ENCODE data around the gene CCDC177. TPM values are rescaled to one million over a fixed set of nuclear protein-coding genes. Genes with fewer than 3 reads are reported as not detected.
A peak's percentile ranks its signal among the peaks of the same experiment; 100 is the strongest.

CCDC177 gene
- total RNA-seq (not detected), polyA plus RNA-seq (under 1 TPM in 1 of 2 donors, not detected in 1; 0.08 TPM)

DNA sequence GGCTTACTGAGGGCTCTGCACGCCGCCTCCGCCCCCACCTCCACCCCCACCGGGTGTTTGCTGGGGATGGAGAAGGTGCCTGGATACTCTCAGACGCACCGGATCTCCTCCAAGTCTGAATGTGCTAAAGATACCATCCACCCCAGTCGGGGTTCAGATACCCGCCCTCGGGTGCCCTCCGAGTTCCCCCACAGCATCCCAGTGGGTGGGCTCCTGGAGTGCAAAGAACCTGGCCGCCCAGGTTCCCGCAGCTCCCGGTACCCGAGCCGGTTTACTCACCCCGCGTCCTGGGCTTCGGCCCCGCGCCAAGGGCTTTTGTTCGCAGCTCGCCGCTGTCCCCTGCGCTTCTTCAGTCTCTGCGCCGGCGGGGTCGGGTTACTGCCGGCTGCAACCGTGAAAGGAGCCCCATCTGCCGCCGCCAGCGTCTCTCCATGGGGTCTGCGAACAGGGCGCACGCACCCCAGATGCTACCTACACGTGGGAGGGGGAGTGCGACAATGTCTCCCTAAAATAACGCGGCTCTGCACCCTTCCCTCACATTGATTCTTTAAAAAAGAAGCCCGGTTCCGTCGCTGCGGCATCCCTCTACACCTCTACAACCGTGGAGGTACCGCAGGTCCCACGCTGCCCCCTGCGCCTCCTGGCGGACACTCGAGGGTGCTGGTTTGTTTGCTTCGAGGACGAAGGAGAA, at the start of gene CCDC177:
CCDC177 (minus strand) TSS at position 609 of the 691 bp plus-strand sequence. CDS start 1,249 bp downstream, outside the sequence.
- WGBS, result 2% methylated on average over 52 of the region's 52 CpGs
- no peaks in the 10 kb centered on the region for H3K36me3 ChIP-seq (ENCODE audit: control insufficient read depth in 4 of 4, insufficient read depth in 3 of 4, low read depth in 1 of 4, low read length in 3 of 4)
- H3K9ac ChIP-seq (ENCODE audit: low read depth in 1 of 2, low read length in 2 of 2), result no peak within 1 kb of the TSS
- peak; percentile 64 for DNase-seq (ENCODE audit: low spot score)
- TF ChIP-seq SP1 (IDR thresholded peaks at IDR 0.05), result no peak
- TF ChIP-seq YY1 (IDR thresholded peaks at IDR 0.05), result no peak
- peak; percentile 83 to 85 for TF ChIP-seq RAD21 (IDR thresholded peaks at IDR 0.05)
- TF ChIP-seq, protein P1, sequence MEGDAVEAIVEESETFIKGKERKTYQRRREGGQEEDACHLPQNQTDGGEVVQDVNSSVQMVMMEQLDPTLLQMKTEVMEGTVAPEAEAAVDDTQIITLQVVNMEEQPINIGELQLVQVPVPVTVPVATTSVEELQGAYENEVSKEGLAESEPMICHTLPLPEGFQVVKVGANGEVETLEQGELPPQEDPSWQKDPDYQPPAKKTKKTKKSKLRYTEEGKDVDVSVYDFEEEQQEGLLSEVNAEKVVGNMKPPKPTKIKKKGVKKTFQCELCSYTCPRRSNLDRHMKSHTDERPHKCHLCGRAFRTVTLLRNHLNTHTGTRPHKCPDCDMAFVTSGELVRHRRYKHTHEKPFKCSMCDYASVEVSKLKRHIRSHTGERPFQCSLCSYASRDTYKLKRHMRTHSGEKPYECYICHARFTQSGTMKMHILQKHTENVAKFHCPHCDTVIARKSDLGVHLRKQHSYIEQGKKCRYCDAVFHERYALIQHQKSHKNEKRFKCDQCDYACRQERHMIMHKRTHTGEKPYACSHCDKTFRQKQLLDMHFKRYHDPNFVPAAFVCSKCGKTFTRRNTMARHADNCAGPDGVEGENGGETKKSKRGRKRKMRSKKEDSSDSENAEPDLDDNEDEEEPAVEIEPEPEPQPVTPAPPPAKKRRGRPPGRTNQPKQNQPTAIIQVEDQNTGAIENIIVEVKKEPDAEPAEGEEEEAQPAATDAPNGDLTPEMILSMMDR (IDR thresholded peaks at IDR 0.05; ENCODE audit: low read depth, low read length, missing input control), result peak; percentile 74
- H3K27me3 ChIP-seq (ENCODE audit: control insufficient read depth in 4 of 4, insufficient read depth in 4 of 4, low read length in 3 of 4), result peaks cover 0 to 16% (median 8%) of the 10 kb centered on the region in 4 donors
- no peaks in the 10 kb centered on the region for H3K9me3 ChIP-seq (ENCODE audit: control insufficient read depth in 4 of 4, low read length in 3 of 4)
- no peak within 1 kb of the TSS for H3K4me3 ChIP-seq (ENCODE audit: low read depth in 1 of 3, low read length in 3 of 3)
- peaks cover 8 to 33% (median 16%) of the 10 kb centered on the region in 4 donors for H3K4me1 ChIP-seq (ENCODE audit: control insufficient read depth in 4 of 4, insufficient read depth in 4 of 4, low read length in 3 of 4)
- no peak within 1 kb of the TSS for H3K27ac ChIP-seq (ENCODE audit: low read depth in 1 of 2, low read length in 2 of 2)

DNA sequence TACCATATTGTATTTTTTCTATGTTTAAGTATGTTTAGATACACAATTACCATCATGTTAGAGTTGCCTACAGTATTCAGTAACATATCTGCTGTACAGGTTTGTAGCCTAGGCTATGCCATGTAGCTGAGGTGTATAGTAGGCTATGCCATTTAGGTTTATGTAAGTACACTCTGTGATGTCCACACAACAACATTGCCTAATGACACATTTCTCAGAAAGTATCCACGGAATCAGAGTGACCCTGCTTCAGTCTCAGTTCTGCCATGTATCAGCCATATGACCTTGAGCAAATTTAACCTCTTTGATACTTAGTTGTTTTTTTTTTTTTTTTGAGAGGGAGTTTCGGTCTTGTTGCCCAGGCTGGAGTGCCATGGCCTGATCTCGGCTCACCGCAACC, 49.5 kb upstream of the CCDC177 start:
- no peaks in the 10 kb centered on the region for H3K9me3 ChIP-seq (ENCODE audit: control insufficient read depth in 4 of 4, low read length in 3 of 4)
- DNase-seq (ENCODE audit: low spot score), result no peak
- no peaks in the 10 kb centered on the region for H3K27me3 ChIP-seq (ENCODE audit: control insufficient read depth in 4 of 4, insufficient read depth in 4 of 4, low read length in 3 of 4)
- 80% methylated on average over 4 of the region's 4 CpGs for WGBS
- H3K4me1 ChIP-seq (ENCODE audit: control insufficient read depth in 4 of 4, insufficient read depth in 4 of 4, low read length in 3 of 4), result peaks cover 5 to 29% (median 18%) of the 10 kb centered on the region in 4 donors
- peak overlapping the region in 1 of 2 donors; percentile 37 for H3K27ac ChIP-seq (ENCODE audit: low read depth in 1 of 2, low read length in 2 of 2)
- TF ChIP-seq NR2F2 (IDR thresholded peaks at IDR 0.05) (no peak), HNF4G (IDR thresholded peaks at IDR 0.05) (no peak), RXRA (IDR thresholded peaks at IDR 0.05) (no peak), SP1 (IDR thresholded peaks at IDR 0.05) (no peak), GABPA (IDR thresholded peaks at IDR 0.05 in 1 of 2, conservative IDR thresholded peaks at IDR 0.05 in 1 of 2) (no peak), HNF4A (conservative IDR thresholded peaks at IDR 0.05) (no peak), FOXA1 (IDR thresholded peaks at IDR 0.05) (no peak), YY1 (IDR thresholded peaks at IDR 0.05) (no peak), RAD21 (IDR thresholded peaks at IDR 0.05) (no peak), JUND (IDR thresholded peaks at IDR 0.05) (no peak), FOXA2 (IDR thresholded peaks at IDR 0.05) (no peak), EGR1 (IDR thresholded peaks at IDR 0.05; ENCODE audit: low read depth in 2 of 2) (no peak), TAF1 (conservative IDR thresholded peaks at IDR 0.05) (no peak)
- TF ChIP-seq, protein P2, sequence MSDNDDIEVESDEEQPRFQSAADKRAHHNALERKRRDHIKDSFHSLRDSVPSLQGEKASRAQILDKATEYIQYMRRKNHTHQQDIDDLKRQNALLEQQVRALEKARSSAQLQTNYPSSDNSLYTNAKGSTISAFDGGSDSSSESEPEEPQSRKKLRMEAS (IDR thresholded peaks at IDR 0.05), result no peak
- TF ChIP-seq, protein P3, sequence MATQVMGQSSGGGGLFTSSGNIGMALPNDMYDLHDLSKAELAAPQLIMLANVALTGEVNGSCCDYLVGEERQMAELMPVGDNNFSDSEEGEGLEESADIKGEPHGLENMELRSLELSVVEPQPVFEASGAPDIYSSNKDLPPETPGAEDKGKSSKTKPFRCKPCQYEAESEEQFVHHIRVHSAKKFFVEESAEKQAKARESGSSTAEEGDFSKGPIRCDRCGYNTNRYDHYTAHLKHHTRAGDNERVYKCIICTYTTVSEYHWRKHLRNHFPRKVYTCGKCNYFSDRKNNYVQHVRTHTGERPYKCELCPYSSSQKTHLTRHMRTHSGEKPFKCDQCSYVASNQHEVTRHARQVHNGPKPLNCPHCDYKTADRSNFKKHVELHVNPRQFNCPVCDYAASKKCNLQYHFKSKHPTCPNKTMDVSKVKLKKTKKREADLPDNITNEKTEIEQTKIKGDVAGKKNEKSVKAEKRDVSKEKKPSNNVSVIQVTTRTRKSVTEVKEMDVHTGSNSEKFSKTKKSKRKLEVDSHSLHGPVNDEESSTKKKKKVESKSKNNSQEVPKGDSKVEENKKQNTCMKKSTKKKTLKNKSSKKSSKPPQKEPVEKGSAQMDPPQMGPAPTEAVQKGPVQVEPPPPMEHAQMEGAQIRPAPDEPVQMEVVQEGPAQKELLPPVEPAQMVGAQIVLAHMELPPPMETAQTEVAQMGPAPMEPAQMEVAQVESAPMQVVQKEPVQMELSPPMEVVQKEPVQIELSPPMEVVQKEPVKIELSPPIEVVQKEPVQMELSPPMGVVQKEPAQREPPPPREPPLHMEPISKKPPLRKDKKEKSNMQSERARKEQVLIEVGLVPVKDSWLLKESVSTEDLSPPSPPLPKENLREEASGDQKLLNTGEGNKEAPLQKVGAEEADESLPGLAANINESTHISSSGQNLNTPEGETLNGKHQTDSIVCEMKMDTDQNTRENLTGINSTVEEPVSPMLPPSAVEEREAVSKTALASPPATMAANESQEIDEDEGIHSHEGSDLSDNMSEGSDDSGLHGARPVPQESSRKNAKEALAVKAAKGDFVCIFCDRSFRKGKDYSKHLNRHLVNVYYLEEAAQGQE (IDR thresholded peaks at IDR 0.05), result no peak
- TF ChIP-seq, protein P1 (IDR thresholded peaks at IDR 0.05; ENCODE audit: low read depth, low read length, missing input control), result no peak
- TF ChIP-seq, protein P4, sequence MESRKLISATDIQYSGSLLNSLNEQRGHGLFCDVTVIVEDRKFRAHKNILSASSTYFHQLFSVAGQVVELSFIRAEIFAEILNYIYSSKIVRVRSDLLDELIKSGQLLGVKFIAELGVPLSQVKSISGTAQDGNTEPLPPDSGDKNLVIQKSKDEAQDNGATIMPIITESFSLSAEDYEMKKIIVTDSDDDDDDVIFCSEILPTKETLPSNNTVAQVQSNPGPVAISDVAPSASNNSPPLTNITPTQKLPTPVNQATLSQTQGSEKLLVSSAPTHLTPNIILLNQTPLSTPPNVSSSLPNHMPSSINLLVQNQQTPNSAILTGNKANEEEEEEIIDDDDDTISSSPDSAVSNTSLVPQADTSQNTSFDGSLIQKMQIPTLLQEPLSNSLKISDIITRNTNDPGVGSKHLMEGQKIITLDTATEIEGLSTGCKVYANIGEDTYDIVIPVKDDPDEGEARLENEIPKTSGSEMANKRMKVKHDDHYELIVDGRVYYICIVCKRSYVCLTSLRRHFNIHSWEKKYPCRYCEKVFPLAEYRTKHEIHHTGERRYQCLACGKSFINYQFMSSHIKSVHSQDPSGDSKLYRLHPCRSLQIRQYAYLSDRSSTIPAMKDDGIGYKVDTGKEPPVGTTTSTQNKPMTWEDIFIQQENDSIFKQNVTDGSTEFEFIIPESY (IDR thresholded peaks at IDR 0.05), result no peak
- TF ChIP-seq, protein P5, sequence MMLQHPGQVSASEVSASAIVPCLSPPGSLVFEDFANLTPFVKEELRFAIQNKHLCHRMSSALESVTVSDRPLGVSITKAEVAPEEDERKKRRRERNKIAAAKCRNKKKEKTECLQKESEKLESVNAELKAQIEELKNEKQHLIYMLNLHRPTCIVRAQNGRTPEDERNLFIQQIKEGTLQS (IDR thresholded peaks at IDR 0.05), result no peak
- H3K36me3 ChIP-seq (ENCODE audit: control insufficient read depth in 4 of 4, insufficient read depth in 3 of 4, low read depth in 1 of 4, low read length in 3 of 4), result no peaks in the 10 kb centered on the region
- no peak overlapping the region for H3K4me3 ChIP-seq (ENCODE audit: low read depth in 1 of 3, low read length in 3 of 3)
- no peak overlapping the region for H3K9ac ChIP-seq (ENCODE audit: low read depth in 1 of 2, low read length in 2 of 2)
